Nephron progenitor cell (in vitro differentiated cells): ENCODE data around the gene JAG2.

ENCODE experiments used
- DNase-seq: peaks from one replicate; pipeline ENCODE4 v3.0.0; 2021
- H3K27ac Mint-ChIP-seq: 2 replicates; pipeline ENCODE4 v1.8.0; 2021; ENCODE audit warnings: mild to moderate bottlenecking, moderate library complexity, mixed read lengths
- H3K27me3 Mint-ChIP-seq: 2 replicates; pipeline ENCODE4 v1.8.0; 2021; ENCODE audit warnings: mild to moderate bottlenecking, low read depth, mixed read lengths; ENCODE audit not compliant: poor library complexity
- H3K36me3 Mint-ChIP-seq: 2 replicates; pipeline ENCODE4 v1.8.0; 2021; ENCODE audit warnings: low read depth, mixed read lengths
- H3K4me1 Mint-ChIP-seq: 2 replicates; pipeline ENCODE4 v1.8.0; 2021; ENCODE audit warnings: mixed read lengths
- H3K4me3 Mint-ChIP-seq: 2 replicates; pipeline ENCODE4 v1.8.0; 2021; ENCODE audit warnings: mild to moderate bottlenecking, moderate library complexity, mixed read lengths
- H3K9me3 Mint-ChIP-seq: 2 replicates; pipeline ENCODE4 v1.8.0; 2021; ENCODE audit warnings: mild to moderate bottlenecking, moderate library complexity, mixed read lengths
- CTCF ChIP-seq: fragments of 200-600 bp; sonication (generic); IDR thresholded peaks from 2 replicates; pipeline ENCODE4 v1.5.0; 2021; ENCODE audit warnings: antibody characterized with exemption

The JAG2 gene

GRCh38 chr14:105178868-105179140 is 10.2 kb upstream of the JAG2 start:
- Mint-ChIP-seq H3K27ac (no peak overlapping the region), H3K9me3 (no peaks in the 10 kb centered on the region), H3K4me1 (no peaks in the 10 kb centered on the region), H3K4me3 (peak overlapping the region; percentile 65), H3K27me3 (peaks cover 35% of the 10 kb centered on the region), H3K36me3 (no peaks in the 10 kb centered on the region)
- no peak for TF ChIP-seq CTCF
- no peak for DNase-seq

- no peak overlapping the region for H3K27ac Mint-ChIP-seq
- peaks cover 30% of the 10 kb centered on the region for H3K27me3 Mint-ChIP-seq
- H3K4me3 Mint-ChIP-seq = peak overlapping the region; percentile 65
- H3K36me3 Mint-ChIP-seq = no peaks in the 10 kb centered on the region
- no peaks in the 10 kb centered on the region for H3K9me3 Mint-ChIP-seq
- H3K4me1 Mint-ChIP-seq = no peaks in the 10 kb centered on the region
- DNase-seq = no peak
- no peak for TF ChIP-seq CTCF
Observed at GRCh38 chr14:105178069-105178867, 9.7 kb upstream of the JAG2 start.

GRCh38 chr14:105177082-105177481 is 8.5 kb upstream of the JAG2 start:
- no peaks in the 10 kb centered on the region for H3K9me3 Mint-ChIP-seq
- H3K4me1 Mint-ChIP-seq = no peaks in the 10 kb centered on the region
- H3K36me3 Mint-ChIP-seq = no peaks in the 10 kb centered on the region
- no peak overlapping the region for H3K4me3 Mint-ChIP-seq
- DNase-seq = no peak
- peaks cover 20% of the 10 kb centered on the region for H3K27me3 Mint-ChIP-seq
- TF ChIP-seq CTCF = no peak
- H3K27ac Mint-ChIP-seq = no peak overlapping the region

GRCh38 chr14:105176513-105176912 is 7.9 kb upstream of the JAG2 start:
- Mint-ChIP-seq H3K4me1 (no peaks in the 10 kb centered on the region), H3K36me3 (no peaks in the 10 kb centered on the region), H3K9me3 (no peaks in the 10 kb centered on the region), H3K4me3 (no peak overlapping the region), H3K27me3 (peaks cover 16% of the 10 kb centered on the region), H3K27ac (no peak overlapping the region)
- TF ChIP-seq CTCF = no peak
- DNase-seq = no peak

- Mint-ChIP-seq H3K9me3 (no peaks in the 10 kb centered on the region), H3K27ac (no peak overlapping the region), H3K4me3 (no peak overlapping the region), H3K27me3 (peaks cover 14% of the 10 kb centered on the region), H3K4me1 (peaks cover 13% of the 10 kb centered on the region), H3K36me3 (no peaks in the 10 kb centered on the region)
- no peak for TF ChIP-seq CTCF
- DNase-seq = no peak
Observed at GRCh38 chr14:105173901-105174894, 5.6 kb upstream of the JAG2 start.
